HEK293 (cell line): ENCODE data around the gene IPO5.
"Not testable (repeated sequence)": the region's sequence is repeated elsewhere in the genome, so short reads cannot be mapped to it uniquely, and the experiment has no call there.

Source experiments
- CTCF ChIA-PET: fragments of 350-600 bp; formaldehyde crosslinking; extraction: SDS; loops from one replicate; lab custom pipeline; 2021; ENCODE audit warnings: antibody characterized with exemption; lab: Yijun Ruan, JAX
- POLR2A ChIA-PET: fragments of 300-600 bp; formaldehyde crosslinking; extraction: SDS; loops from one replicate; lab custom pipeline; 2020; ENCODE audit warnings: antibody characterized with exemption, inconsistent platforms; lab: Yijun Ruan, JAX
- H3K27ac ChIP-seq: fragments of 200-500 bp; sonication (Bioruptor generic); 2 replicates; pipeline ENCODE4 v1.5.1; 2014; ENCODE audit warnings: low read depth, low read length, control low read depth, inconsistent platforms; ENCODE audit errors: extremely low read depth
- H3K36me3 ChIP-seq, 2 experiments: fragments of 200-500 bp in 1 of 2; sonication (Bioruptor generic) in 1 of 2; 1 replicate in 1 of 2; 2 replicates in 1 of 2; pipeline ENCODE4 v1.5.1; 2014 to 2017; ENCODE audit warnings: inconsistent platforms in 2 of 2, low read length in 2 of 2; ENCODE audit not compliant: control insufficient read depth in 2 of 2, insufficient read depth in 1 of 2
- H3K4me1 ChIP-seq: fragments of 200-500 bp; sonication (Bioruptor generic); 2 replicates; pipeline ENCODE4 v1.5.1; 2014; ENCODE audit warnings: mild to moderate bottlenecking, low read length, inconsistent platforms; ENCODE audit not compliant: control insufficient read depth, insufficient read depth
- H3K4me3 ChIP-seq: 2 replicates; pipeline ENCODE4 v1.5.1; 2011; ENCODE audit warnings: low read depth, mild to moderate bottlenecking, control low read depth, low read length, moderate library complexity
- H3K9me3 ChIP-seq: fragments of 200-500 bp; sonication (Bioruptor generic); 2 replicates; pipeline ENCODE4 v1.5.1; 2014; ENCODE audit warnings: low read depth, low read length, inconsistent platforms; ENCODE audit not compliant: control insufficient read depth, insufficient read depth
- KLF1 ChIP-seq: fragments of 450-650 bp; formaldehyde crosslinking; IDR thresholded peaks from 2 replicates; pipeline ENCODE4 v1.5.1; 2016; ENCODE audit warnings: missing biosample characterization, missing genetic modification characterization
- SCRT1 ChIP-seq: fragments of 450-650 bp; formaldehyde crosslinking; IDR thresholded peaks from 2 replicates; pipeline ENCODE4 v1.5.1; 2016; ENCODE audit warnings: missing biosample characterization, missing genetic modification characterization, borderline replicate concordance
- SP2 ChIP-seq: fragments of 450-650 bp; formaldehyde crosslinking; IDR thresholded peaks from 2 replicates; pipeline ENCODE4 v1.5.1; 2016; ENCODE audit warnings: missing biosample characterization, missing genetic modification characterization
- ZBTB10 ChIP-seq: fragments of 450-650 bp; formaldehyde crosslinking; IDR thresholded peaks from 2 replicates; pipeline ENCODE4 v1.5.1; 2016; ENCODE audit warnings: missing biosample characterization, missing genetic modification characterization
- ZBTB49 ChIP-seq: fragments of 450-650 bp; formaldehyde crosslinking; IDR thresholded peaks from 2 replicates; pipeline ENCODE4 v1.5.1; 2016; ENCODE audit warnings: missing biosample characterization, missing genetic modification characterization, low read depth
- ZIC2 ChIP-seq: fragments of 450-650 bp; formaldehyde crosslinking; IDR thresholded peaks from 2 replicates; pipeline ENCODE4 v1.5.1; 2016; ENCODE audit warnings: missing biosample characterization, missing genetic modification characterization
- ZNF121 ChIP-seq: fragments of 450-650 bp; formaldehyde crosslinking; IDR thresholded peaks from 2 replicates; pipeline ENCODE4 v1.5.1; 2016; ENCODE audit warnings: missing biosample characterization, missing genetic modification characterization
- ZNF133 ChIP-seq: fragments of 450-650 bp; formaldehyde crosslinking; IDR thresholded peaks from 2 replicates; pipeline ENCODE4 v1.5.1; 2016; ENCODE audit warnings: missing biosample characterization, missing genetic modification characterization
- ZNF155 ChIP-seq: fragments of 450-650 bp; formaldehyde crosslinking; IDR thresholded peaks from 2 replicates; pipeline ENCODE4 v1.5.1; 2016; ENCODE audit warnings: missing biosample characterization, missing genetic modification characterization
- ZNF350 ChIP-seq: fragments of 450-650 bp; formaldehyde crosslinking; IDR thresholded peaks from 2 replicates; pipeline ENCODE4 v1.5.0; 2017; ENCODE audit warnings: missing biosample characterization, mild to moderate bottlenecking, missing genetic modification characterization
- ZNF37A ChIP-seq: fragments of 450-650 bp; IDR thresholded peaks from 2 replicates; pipeline ENCODE4 v1.5.1; 2018; ENCODE audit warnings: missing biosample characterization, missing genetic modification characterization
- ZNF394 ChIP-seq: fragments of 450-650 bp; formaldehyde crosslinking; IDR thresholded peaks from 2 replicates; pipeline ENCODE4 v1.5.1; 2016; ENCODE audit warnings: missing biosample characterization, missing genetic modification characterization, mild to moderate bottlenecking, moderate library complexity, borderline replicate concordance
- ZNF561 ChIP-seq: fragments of 450-650 bp; IDR thresholded peaks from 2 replicates; pipeline ENCODE4 v1.5.1; 2018; ENCODE audit warnings: missing biosample characterization, missing genetic modification characterization, borderline replicate concordance
- ZNF768 ChIP-seq: fragments of 450-650 bp; formaldehyde crosslinking; IDR thresholded peaks from 2 replicates; pipeline ENCODE4 v1.5.1; 2018; ENCODE audit warnings: missing biosample characterization, mild to moderate bottlenecking, missing genetic modification characterization
- ZNF777 ChIP-seq: fragments of 450-650 bp; formaldehyde crosslinking; IDR thresholded peaks from 2 replicates; pipeline ENCODE4 v1.5.1; 2017; ENCODE audit warnings: missing biosample characterization, missing genetic modification characterization, borderline replicate concordance
- ZNF785 ChIP-seq: fragments of 450-650 bp; formaldehyde crosslinking; IDR thresholded peaks from 2 replicates; pipeline ENCODE4 v1.5.1; 2016; ENCODE audit warnings: missing biosample characterization, missing genetic modification characterization
- ZNF791 ChIP-seq: fragments of 450-650 bp; formaldehyde crosslinking; IDR thresholded peaks from 2 replicates; pipeline ENCODE4 v1.5.1; 2016; ENCODE audit warnings: missing biosample characterization, missing genetic modification characterization
- ZSCAN23 ChIP-seq: fragments of 450-650 bp; formaldehyde crosslinking; IDR thresholded peaks from 2 replicates; pipeline ENCODE4 v1.5.1; 2016; ENCODE audit warnings: missing biosample characterization, missing genetic modification characterization
- TF ChIP-seq, protein P1 (sequence below): fragments of 450-650 bp; formaldehyde crosslinking; IDR thresholded peaks from 2 replicates; pipeline ENCODE4 v1.5.1; 2016; ENCODE audit warnings: missing biosample characterization, missing genetic modification characterization
- TF ChIP-seq, protein P2 (sequence below): fragments of 450-650 bp; formaldehyde crosslinking; IDR thresholded peaks from 2 replicates; pipeline ENCODE4 v1.5.1; 2016; ENCODE audit warnings: missing biosample characterization, missing genetic modification characterization, borderline replicate concordance

The IPO5 gene

DNA sequence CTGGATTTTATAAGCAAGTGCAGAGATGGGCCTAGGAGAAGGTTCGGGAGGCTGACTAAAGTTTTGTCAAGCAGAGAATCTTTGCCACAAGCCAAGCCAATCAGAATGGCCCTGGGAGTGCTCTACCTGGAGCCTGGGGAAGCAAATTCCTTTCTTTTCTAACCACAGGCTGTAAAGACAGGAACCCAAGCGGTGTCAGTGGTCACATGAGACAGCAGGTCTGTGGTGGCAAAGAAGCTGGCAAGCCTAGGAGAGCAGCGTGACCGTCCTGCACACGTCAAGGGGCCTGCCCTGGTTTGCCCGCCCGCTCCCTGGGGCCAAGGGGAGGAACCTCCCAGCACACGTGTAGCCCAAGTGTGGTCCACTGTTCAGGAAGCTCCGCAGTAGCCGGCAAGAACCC lies 90.8 kb downstream of the IPO5 start:
- H3K9me3 ChIP-seq = no peaks in the 10 kb centered on the region
- no peak overlapping the region for H3K27ac ChIP-seq
- ChIA-PET CTCF (interaction anchor here (1.7 kb wide), 1 partner anchor 11 kb away, joined by 8 read pairs; no protein-coding TSS in a partner anchor), POLR2A (no interaction called here)
- no peaks in the 10 kb centered on the region for H3K4me1 ChIP-seq
- TF ChIP-seq ZNF768 (tag by site-specific recombination) (no peak), ZNF777 (no peak), ZBTB10 (tag by site-specific recombination) (no peak), ZNF155 (tag by site-specific recombination) (no peak), ZIC2 (tag by site-specific recombination) (no peak), ZNF133 (tag by site-specific recombination) (no peak), ZNF394 (tag by site-specific recombination) (no peak), ZBTB49 (tag by site-specific recombination) (no peak), ZNF37A (tag by site-specific recombination) (no peak), ZNF350 (no peak), KLF1 (no peak), SP2 (tag by site-specific recombination) (no peak), ZSCAN23 (tag by site-specific recombination) (no peak), ZNF121 (tag by site-specific recombination) (no peak), ZNF791 (tag by site-specific recombination) (no peak), ZNF785 (tag by site-specific recombination) (no peak), SCRT1 (tag by site-specific recombination) (no peak), ZNF561 (tag by site-specific recombination) (no peak)
- TF ChIP-seq, protein P1, sequence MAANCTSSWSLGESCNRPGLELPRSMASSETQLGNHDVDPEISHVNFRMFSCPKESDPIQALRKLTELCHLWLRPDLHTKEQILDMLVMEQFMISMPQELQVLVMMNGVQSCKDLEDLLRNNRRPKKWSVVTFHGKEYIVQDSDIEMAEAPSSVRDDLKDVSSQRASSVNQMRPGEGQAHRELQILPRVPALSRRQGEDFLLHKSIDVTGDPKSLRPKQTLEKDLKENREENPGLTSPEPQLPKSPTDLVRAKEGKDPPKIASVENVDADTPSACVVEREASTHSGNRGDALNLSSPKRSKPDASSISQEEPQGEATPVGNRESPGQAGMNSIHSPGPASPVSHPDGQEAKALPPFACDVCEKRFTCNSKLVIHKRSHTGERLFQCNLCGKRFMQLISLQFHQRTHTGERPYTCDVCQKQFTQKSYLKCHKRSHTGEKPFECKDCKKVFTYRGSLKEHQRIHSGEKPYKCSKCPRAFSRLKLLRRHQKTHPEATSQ = no peak
- TF ChIP-seq, protein P2, sequence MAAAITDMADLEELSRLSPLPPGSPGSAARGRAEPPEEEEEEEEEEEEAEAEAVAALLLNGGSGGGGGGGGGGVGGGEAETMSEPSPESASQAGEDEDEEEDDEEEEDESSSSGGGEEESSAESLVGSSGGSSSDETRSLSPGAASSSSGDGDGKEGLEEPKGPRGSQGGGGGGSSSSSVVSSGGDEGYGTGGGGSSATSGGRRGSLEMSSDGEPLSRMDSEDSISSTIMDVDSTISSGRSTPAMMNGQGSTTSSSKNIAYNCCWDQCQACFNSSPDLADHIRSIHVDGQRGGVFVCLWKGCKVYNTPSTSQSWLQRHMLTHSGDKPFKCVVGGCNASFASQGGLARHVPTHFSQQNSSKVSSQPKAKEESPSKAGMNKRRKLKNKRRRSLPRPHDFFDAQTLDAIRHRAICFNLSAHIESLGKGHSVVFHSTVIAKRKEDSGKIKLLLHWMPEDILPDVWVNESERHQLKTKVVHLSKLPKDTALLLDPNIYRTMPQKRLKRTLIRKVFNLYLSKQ = no peak
- no peak overlapping the region for H3K4me3 ChIP-seq
- no peaks in the 10 kb centered on the region for H3K36me3 ChIP-seq

DNA sequence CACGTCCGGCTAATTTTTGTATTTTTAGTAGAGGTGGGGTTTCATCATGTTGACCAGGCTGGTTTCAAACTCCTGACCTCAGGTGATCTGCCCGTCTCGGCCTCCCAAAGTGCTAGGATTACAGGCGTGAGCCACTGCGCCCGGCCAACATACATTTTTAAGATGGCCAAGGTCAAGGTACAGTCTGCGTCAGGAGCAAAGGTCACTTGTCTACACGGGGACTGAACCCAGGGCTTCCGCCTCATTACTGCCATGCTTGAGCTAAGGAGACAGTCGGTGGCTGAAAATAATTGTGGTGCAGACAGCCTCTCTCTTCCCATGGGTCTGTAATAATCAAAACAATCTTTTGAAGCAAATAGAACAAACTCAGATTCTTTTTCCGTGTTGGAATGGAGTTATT lies 94.3 kb downstream of the IPO5 start:
- H3K4me3 ChIP-seq, POLR2A ChIA-PET, H3K4me1 ChIP-seq, H3K36me3 ChIP-seq, H3K9me3 ChIP-seq, H3K27ac ChIP-seq: not testable (repeated sequence)
- CTCF ChIA-PET = interaction anchor here (0.6 to 1.4 kb wide), 2 partner anchors 13 to 14 kb away, joined by 3 read pairs; no protein-coding TSS in a partner anchor
